Measurements from ENCODE around the gene KCNK7. TPM values are rescaled to one million over a fixed set of nuclear protein-coding genes. Genes with fewer than 3 reads are reported as not detected.

Gene KCNK7
- total RNA-seq, 1 experiment from 2014 or later = 0.52 TPM

- DNase-seq (ENCODE audit: low read depth) = peak; percentile 51
Measured at GRCh38 chr11:65588199-65589054, 7.2 kb downstream of the KCNK7 start.

GRCh38 chr11:65586676-65587075 lies 8.9 kb downstream of the KCNK7 start:
- DNase-seq (ENCODE audit: low read depth) = no peak

- no peak for DNase-seq (ENCODE audit: low read depth)
Measured at GRCh38 chr11:65586247-65586630, 9.4 kb downstream of the KCNK7 start.

GRCh38 chr11:65585396-65586246 lies 10.0 kb downstream of the KCNK7 start:
- DNase-seq (ENCODE audit: low read depth) = no peak

GRCh38 chr11:65584723-65585171 lies 10.9 kb downstream of the KCNK7 start:
- DNase-seq (ENCODE audit: low read depth) = no peak

- no peak for DNase-seq (ENCODE audit: low read depth)
Measured at GRCh38 chr11:65584106-65584505, 11.5 kb downstream of the KCNK7 start.

GRCh38 chr11:65583589-65583988 lies 12.0 kb downstream of the KCNK7 start:
- no peak for DNase-seq (ENCODE audit: low read depth)

- DNase-seq (ENCODE audit: low read depth) = no peak
Measured at GRCh38 chr11:65581928-65582327, 13.7 kb downstream of the KCNK7 start.

GRCh38 chr11:65580756-65581155 lies 14.8 kb downstream of the KCNK7 start:
- no peak for DNase-seq (ENCODE audit: low read depth)

GRCh38 chr11:65580031-65580692 lies 15.4 kb downstream of the KCNK7 start:
- no peak for DNase-seq (ENCODE audit: low read depth)

GRCh38 chr11:65579291-65579690 lies 16.3 kb downstream of the KCNK7 start:
- no peak for DNase-seq (ENCODE audit: low read depth)

- no peak for DNase-seq (ENCODE audit: low read depth)
Measured at GRCh38 chr11:65578667-65579066, 16.9 kb downstream of the KCNK7 start.

- DNase-seq (ENCODE audit: low read depth) = no peak
Measured at GRCh38 chr11:65578134-65578533, 17.5 kb downstream of the KCNK7 start.

- DNase-seq (ENCODE audit: low read depth) = no peak
Measured at GRCh38 chr11:65577756-65578109, 17.9 kb downstream of the KCNK7 start.

GRCh38 chr11:65576867-65577755 lies 18.5 kb downstream of the KCNK7 start:
- peak; percentile 91 for DNase-seq (ENCODE audit: low read depth)

GRCh38 chr11:65576232-65576866 lies 19.3 kb downstream of the KCNK7 start:
- DNase-seq (ENCODE audit: low read depth) = no peak

- DNase-seq (ENCODE audit: low read depth) = no peak
Measured at GRCh38 chr11:65575568-65576231, 19.9 kb downstream of the KCNK7 start, which contains the start of gene EHBP1L1. TSS of gene EHBP1L1 (plus strand) at chr11:65576053. CDS start at chr11:65576303, 250 bp downstream.

GRCh38 chr11:65574811-65575567 lies 20.6 kb downstream of the KCNK7 start:
- peak; percentile 50 for DNase-seq (ENCODE audit: low read depth)

GRCh38 chr11:65574109-65574810 lies 21.3 kb downstream of the KCNK7 start:
- DNase-seq (ENCODE audit: low read depth) = peak; percentile 92

Measured in M059J (cell line).